Measurements from ENCODE around the gene ZNF35.

The ZNF35 gene

GRCh38 chr3:44642337-44642736 is 6.2 kb upstream of the ZNF35 start:
- no peak for TF ChIP-seq CTCF (IDR thresholded peaks at IDR 0.05; ENCODE audit: insufficient read depth, low read depth, low read length, missing control alignments)
- no peak overlapping the region for H3K4me3 ChIP-seq (ENCODE audit: low read length)
- no peak for DNase-seq (ENCODE audit: low read depth)

GRCh38 chr3:44643024-44643423 is 5.5 kb upstream of the ZNF35 start:
- H3K4me3 ChIP-seq (ENCODE audit: low read length), result no peak overlapping the region
- DNase-seq (ENCODE audit: low read depth), result no peak
- no peak for TF ChIP-seq CTCF (IDR thresholded peaks at IDR 0.05; ENCODE audit: insufficient read depth, low read depth, low read length, missing control alignments)

GRCh38 chr3:44647771-44648170 is 761 bp upstream of the ZNF35 start:
- TF ChIP-seq CTCF (IDR thresholded peaks at IDR 0.05; ENCODE audit: insufficient read depth, low read depth, low read length, missing control alignments), result no peak
- DNase-seq (ENCODE audit: low read depth), result no peak
- no peak overlapping the region for H3K4me3 ChIP-seq (ENCODE audit: low read length)

- DNase-seq (ENCODE audit: low read depth), result no peak
- TF ChIP-seq CTCF (IDR thresholded peaks at IDR 0.05; ENCODE audit: insufficient read depth, low read depth, low read length, missing control alignments), result no peak
- peak overlapping the region; percentile 76 for H3K4me3 ChIP-seq (ENCODE audit: low read length)
Observed at GRCh38 chr3:44649709-44650108, 1.2 kb downstream of the ZNF35 start.

- no peak for TF ChIP-seq CTCF (IDR thresholded peaks at IDR 0.05; ENCODE audit: insufficient read depth, low read depth, low read length, missing control alignments)
- no peak overlapping the region for H3K4me3 ChIP-seq (ENCODE audit: low read length)
- no peak for DNase-seq (ENCODE audit: low read depth)
Observed at GRCh38 chr3:44654039-44654438, 5.5 kb downstream of the ZNF35 start.

GRCh38 chr3:44659015-44659414 is 10.5 kb downstream of the ZNF35 start:
- no peak for DNase-seq (ENCODE audit: low read depth)
- H3K4me3 ChIP-seq (ENCODE audit: low read length), result no peak overlapping the region
- TF ChIP-seq CTCF (IDR thresholded peaks at IDR 0.05; ENCODE audit: insufficient read depth, low read depth, low read length, missing control alignments), result no peak

- H3K4me3 ChIP-seq (ENCODE audit: low read length), result no peak overlapping the region
- no peak for TF ChIP-seq CTCF (IDR thresholded peaks at IDR 0.05; ENCODE audit: insufficient read depth, low read depth, low read length, missing control alignments)
- DNase-seq (ENCODE audit: low read depth), result no peak
Observed at GRCh38 chr3:44659434-44659833, 10.9 kb downstream of the ZNF35 start.

Measured in epithelial cell of esophagus (primary cell).